GM23338 (cell line): ENCODE results near the gene PSMA2.

Experiments used
- EZH2 ChIP-seq: fragments of 200-600 bp; sonication (generic); IDR thresholded peaks from one replicate; pipeline ENCODE4 v1.8.0; 2017; ENCODE audit warnings: antibody characterized with exemption, mild to moderate bottlenecking, low read depth; ENCODE audit not compliant: unreplicated experiment
- EZH2phosphoT487 ChIP-seq: fragments of 200-600 bp; sonication (generic); IDR thresholded peaks from one replicate; pipeline ENCODE4 v1.8.1; 2018; ENCODE audit warnings: antibody characterized with exemption; ENCODE audit not compliant: unreplicated experiment
- JUNB ChIP-seq: IDR thresholded peaks from one replicate; pipeline ENCODE4 v1.6.1; 2016; ENCODE audit warnings: antibody characterized with exemption; ENCODE audit not compliant: unreplicated experiment
- POLR2AphosphoS5 ChIP-seq: IDR thresholded peaks from 2 replicates; pipeline ENCODE4 v1.6.1; 2016; ENCODE audit warnings: antibody characterized with exemption, low read depth
- ZNF114 ChIP-seq: fragments of 250-450 bp; sonication (Bioruptor Pico); IDR thresholded peaks from 2 replicates; pipeline ENCODE4 v1.5.0; 2020; ENCODE audit warnings: mild to moderate bottlenecking, moderate library complexity
- ZNF331 ChIP-seq: fragments of 250-450 bp; sonication (Bioruptor Pico); IDR thresholded peaks from 2 replicates; pipeline ENCODE4 v1.5.0; 2020; ENCODE audit warnings: low read depth, mild to moderate bottlenecking, moderate library complexity
- TF ChIP-seq, protein P1 (sequence below), 2 experiments: fragments of 200-600 bp in 1 of 2; sonication (generic) in 1 of 2; conservative IDR thresholded peaks; 2 replicates each; pipeline versions ENCODE4 v1.5.1 to v1.6.1; 2016 to 2017; ENCODE audit warnings: antibody characterized with exemption in 2 of 2, low read depth in 2 of 2, mild to moderate bottlenecking in 2 of 2, moderate library complexity in 1 of 2
- TF ChIP-seq, protein P2 (sequence below): IDR thresholded peaks from one replicate; pipeline ENCODE4 v1.6.1; 2018; ENCODE audit warnings: antibody characterized with exemption; ENCODE audit not compliant: unreplicated experiment
- TF ChIP-seq, protein P3 (sequence below): IDR thresholded peaks from 2 replicates; pipeline ENCODE4 v1.6.1; 2016; ENCODE audit warnings: antibody characterized with exemption

- TF ChIP-seq, protein P1, sequence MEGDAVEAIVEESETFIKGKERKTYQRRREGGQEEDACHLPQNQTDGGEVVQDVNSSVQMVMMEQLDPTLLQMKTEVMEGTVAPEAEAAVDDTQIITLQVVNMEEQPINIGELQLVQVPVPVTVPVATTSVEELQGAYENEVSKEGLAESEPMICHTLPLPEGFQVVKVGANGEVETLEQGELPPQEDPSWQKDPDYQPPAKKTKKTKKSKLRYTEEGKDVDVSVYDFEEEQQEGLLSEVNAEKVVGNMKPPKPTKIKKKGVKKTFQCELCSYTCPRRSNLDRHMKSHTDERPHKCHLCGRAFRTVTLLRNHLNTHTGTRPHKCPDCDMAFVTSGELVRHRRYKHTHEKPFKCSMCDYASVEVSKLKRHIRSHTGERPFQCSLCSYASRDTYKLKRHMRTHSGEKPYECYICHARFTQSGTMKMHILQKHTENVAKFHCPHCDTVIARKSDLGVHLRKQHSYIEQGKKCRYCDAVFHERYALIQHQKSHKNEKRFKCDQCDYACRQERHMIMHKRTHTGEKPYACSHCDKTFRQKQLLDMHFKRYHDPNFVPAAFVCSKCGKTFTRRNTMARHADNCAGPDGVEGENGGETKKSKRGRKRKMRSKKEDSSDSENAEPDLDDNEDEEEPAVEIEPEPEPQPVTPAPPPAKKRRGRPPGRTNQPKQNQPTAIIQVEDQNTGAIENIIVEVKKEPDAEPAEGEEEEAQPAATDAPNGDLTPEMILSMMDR (conservative IDR thresholded peaks at IDR 0.05; ENCODE audit: low read depth in 2 of 2) = no peak
- TF ChIP-seq, protein P2, sequence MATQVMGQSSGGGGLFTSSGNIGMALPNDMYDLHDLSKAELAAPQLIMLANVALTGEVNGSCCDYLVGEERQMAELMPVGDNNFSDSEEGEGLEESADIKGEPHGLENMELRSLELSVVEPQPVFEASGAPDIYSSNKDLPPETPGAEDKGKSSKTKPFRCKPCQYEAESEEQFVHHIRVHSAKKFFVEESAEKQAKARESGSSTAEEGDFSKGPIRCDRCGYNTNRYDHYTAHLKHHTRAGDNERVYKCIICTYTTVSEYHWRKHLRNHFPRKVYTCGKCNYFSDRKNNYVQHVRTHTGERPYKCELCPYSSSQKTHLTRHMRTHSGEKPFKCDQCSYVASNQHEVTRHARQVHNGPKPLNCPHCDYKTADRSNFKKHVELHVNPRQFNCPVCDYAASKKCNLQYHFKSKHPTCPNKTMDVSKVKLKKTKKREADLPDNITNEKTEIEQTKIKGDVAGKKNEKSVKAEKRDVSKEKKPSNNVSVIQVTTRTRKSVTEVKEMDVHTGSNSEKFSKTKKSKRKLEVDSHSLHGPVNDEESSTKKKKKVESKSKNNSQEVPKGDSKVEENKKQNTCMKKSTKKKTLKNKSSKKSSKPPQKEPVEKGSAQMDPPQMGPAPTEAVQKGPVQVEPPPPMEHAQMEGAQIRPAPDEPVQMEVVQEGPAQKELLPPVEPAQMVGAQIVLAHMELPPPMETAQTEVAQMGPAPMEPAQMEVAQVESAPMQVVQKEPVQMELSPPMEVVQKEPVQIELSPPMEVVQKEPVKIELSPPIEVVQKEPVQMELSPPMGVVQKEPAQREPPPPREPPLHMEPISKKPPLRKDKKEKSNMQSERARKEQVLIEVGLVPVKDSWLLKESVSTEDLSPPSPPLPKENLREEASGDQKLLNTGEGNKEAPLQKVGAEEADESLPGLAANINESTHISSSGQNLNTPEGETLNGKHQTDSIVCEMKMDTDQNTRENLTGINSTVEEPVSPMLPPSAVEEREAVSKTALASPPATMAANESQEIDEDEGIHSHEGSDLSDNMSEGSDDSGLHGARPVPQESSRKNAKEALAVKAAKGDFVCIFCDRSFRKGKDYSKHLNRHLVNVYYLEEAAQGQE = no peak
- TF ChIP-seq EZH2 = no peak
- no peak for TF ChIP-seq ZNF114
- TF ChIP-seq EZH2phosphoT487 = no peak
- TF ChIP-seq POLR2AphosphoS5 = no peak
- TF ChIP-seq ZNF331 (CRISPR knock-in tag) = no peak
- TF ChIP-seq, protein P3, sequence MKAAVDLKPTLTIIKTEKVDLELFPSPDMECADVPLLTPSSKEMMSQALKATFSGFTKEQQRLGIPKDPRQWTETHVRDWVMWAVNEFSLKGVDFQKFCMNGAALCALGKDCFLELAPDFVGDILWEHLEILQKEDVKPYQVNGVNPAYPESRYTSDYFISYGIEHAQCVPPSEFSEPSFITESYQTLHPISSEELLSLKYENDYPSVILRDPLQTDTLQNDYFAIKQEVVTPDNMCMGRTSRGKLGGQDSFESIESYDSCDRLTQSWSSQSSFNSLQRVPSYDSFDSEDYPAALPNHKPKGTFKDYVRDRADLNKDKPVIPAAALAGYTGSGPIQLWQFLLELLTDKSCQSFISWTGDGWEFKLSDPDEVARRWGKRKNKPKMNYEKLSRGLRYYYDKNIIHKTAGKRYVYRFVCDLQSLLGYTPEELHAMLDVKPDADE = no peak
- TF ChIP-seq JUNB = no peak
These were observed 49.6 kb upstream of the PSMA2 start for GRCh38 chr7:42981601-42982000.
